GM19193 (cell line): ENCODE data around the gene CAMK2N1.

ENCODE experiments used
- POLR2A ChIP-seq: IDR thresholded peaks from 4 replicates; pipeline ENCODE4 v1.6.1; 2011; ENCODE audit not compliant: insufficient read depth, insufficient read length; ENCODE audit errors: extremely low read depth

CAMK2N1 gene

DNA sequence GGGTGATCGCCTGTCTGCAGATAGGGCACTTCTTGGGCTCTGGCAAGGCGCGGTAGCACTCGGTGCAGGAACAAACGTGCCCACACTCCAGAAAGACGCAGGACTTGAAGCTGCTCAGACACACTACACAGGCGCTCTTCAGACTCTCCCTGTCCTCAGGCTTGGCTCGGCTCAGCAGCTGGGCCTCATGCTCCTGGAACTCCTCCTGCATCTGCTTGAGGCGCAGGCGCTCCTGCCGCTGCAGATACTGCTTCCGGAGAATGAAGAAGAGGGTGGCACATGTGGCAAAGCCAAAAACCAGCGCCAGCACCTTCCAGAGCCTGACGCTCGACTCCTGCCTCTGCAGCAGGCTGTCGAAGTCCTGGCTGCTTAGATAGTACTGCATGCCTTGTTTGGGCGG lies 14.7 kb upstream of the CAMK2N1 start:
- TF ChIP-seq POLR2A = no peak

GRCh38 chr1:20499718-20500117 lies 13.7 kb upstream of the CAMK2N1 start:
- no peak for TF ChIP-seq POLR2A

GRCh38 chr1:20499105-20499504 lies 13.1 kb upstream of the CAMK2N1 start:
- no peak for TF ChIP-seq POLR2A

- no peak for TF ChIP-seq POLR2A
Observed at GRCh38 chr1:20498116-20498515, 12.1 kb upstream of the CAMK2N1 start.

- no peak for TF ChIP-seq POLR2A
Observed at GRCh38 chr1:20497506-20497905, 11.5 kb upstream of the CAMK2N1 start.

- TF ChIP-seq POLR2A = no peak
Observed at GRCh38 chr1:20496241-20496661, 10.2 kb upstream of the CAMK2N1 start.

DNA sequence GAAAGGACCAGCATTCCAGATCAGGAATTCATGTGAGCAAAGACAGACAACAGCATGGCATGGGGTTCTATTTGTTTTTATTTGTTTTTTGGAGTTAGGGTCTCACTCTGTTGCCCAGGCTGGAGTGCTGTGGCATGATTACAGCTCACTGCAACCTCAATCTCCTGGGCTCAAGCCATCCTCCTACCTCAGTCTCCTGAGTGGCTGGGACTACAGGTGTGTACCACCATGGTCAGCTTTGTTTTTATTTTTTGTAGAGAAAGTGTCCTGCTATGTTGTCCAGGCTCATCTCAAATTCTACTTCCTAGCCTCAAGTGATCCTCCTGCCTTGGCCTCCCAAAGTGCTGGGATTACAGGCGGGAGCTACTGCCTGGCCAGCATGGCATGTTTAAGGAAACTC lies 9.7 kb upstream of the CAMK2N1 start:
- TF ChIP-seq POLR2A = no peak

GRCh38 chr1:20494609-20495311 lies 8.8 kb upstream of the CAMK2N1 start:
- TF ChIP-seq POLR2A = no peak

DNA sequence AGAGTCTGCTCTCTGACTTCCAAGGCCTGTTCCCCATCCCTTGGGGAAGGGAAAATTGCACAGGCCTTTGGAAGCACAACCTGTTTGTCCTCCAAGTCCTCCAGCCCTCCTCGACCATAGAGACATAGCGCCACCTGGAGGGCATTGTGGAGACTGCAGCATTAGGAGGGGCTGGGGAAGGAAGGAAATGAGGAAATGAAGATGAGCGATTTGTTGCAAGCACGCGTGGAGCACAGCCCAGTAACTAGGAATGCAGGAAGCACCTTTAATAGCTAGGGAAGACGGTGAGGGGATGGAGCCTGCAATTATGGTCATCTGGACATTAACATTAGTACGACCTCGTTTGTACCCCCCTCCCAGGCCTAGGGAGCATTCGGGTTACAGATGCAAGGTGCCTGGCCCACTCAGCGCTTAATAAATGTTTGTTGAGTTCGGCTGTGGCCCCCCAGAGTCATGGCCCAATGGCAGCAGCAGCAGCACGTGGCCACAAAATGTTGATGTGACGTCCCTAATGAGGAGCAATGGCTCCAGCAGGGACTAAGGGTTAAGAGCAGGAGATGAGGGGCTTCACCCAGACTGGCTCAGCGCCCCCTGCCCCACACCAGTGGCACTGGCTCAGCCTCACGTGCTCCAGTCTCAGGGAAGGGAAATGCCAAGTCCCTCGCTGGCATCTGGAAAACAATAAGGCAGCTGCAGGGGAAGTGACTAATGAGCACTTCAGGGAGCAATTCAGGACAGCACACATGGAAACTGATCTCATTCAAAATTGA lies 8.0 kb upstream of the CAMK2N1 start:
- TF ChIP-seq POLR2A = no peak

- TF ChIP-seq POLR2A = no peak
Observed at GRCh38 chr1:20493309-20493708, 7.3 kb upstream of the CAMK2N1 start.

DNA sequence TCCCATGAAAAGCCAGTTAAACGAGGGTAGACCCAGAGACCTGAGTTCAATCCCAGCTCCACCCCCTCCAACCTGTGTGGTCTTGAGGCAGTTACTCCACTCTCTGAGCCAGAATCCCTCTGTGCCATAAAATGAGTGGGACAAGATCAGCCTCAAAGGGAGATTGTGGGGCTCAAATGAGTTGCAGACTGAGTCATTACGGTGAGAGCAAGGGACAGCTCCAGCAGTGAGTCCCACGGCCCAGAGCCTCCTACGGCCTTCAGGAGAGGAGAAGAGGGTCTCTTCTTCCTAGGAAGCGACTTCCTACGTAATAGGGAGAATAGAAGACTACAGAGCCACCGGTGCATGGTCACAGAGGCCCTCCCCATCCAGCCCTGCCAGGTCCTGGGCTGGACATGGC lies 6.7 kb upstream of the CAMK2N1 start:
- no peak for TF ChIP-seq POLR2A

DNA sequence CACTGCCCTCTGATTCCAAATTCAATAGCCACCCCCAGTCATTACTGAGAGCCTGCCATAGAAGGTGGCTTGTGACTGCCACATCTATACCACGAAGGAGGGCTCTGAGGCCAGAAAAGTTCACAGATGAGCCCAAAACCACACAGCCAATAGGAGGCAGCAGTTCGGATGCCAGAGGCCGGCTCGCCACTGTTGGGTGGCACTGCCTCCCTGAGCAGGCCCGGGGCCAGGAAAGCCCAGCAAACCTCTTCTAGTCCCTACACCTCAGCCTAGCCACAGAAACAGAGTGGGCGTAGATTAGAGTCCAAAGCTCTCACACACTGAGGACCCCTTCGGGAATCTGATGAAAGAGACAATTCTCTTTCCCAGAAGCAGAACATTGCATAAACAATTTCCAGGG lies 5.9 kb upstream of the CAMK2N1 start:
- TF ChIP-seq POLR2A = no peak

GRCh38 chr1:20491178-20491577 lies 5.2 kb upstream of the CAMK2N1 start:
- TF ChIP-seq POLR2A = no peak

DNA sequence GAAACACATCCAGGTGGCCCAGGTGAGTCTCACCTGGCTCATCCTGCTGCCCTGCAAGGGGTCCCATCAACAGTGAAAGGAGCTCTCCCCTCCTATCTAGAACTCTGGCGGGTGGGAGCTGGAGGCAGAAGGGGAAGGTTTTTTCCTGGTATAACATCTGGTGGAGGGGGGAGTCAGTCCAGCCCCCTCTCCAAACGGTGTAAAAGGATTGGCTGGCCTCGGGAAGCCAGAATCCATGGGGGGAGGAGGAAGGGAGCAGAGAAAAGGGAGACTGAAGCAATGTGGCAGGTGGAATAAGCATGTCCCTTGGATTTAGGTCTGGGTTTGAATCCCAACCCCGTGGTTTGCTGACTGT lies 1.2 kb upstream of the CAMK2N1 start:
- no peak for TF ChIP-seq POLR2A

DNA sequence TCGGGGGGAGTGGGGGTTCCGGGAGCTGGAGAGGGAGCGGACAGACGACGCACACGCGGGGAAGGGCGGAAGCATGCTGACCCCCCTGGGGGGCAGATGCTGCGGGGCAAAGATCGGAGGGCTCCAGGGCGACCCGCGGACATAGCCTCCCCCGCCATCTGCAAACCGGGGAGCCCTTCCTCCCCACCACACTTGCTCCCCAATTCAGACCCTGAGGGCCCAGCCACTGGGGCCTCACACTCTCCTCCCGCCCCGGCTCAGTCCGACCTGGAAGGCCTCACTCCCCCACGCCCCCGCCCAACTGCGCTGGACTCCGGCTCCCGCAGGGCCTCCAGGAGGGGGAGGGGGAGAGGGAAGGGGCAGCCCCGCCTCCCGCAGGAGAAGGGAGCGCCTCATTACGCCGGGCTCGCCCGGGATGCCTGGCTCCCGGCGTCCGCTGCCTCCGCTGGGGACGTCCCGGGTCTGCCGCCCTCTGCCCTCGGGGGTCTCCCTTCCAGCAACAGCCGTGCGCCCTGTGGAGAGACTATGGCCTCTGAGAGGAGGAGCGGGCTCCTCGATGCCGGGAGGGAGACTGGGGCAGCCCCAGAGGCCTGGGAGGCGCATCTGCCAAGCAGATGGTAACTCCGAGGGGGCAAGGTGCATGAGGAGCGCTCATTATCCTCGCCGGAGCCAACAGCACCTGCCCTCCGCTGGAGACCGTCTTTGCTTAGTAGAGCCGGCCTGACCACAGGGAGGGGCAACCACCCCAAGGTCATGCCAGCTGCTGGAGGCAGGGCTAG lies 636 bp upstream of the CAMK2N1 start:
- no peak for TF ChIP-seq POLR2A
